Measurements from ENCODE around the gene OLFML3.
"Not testable (repeated sequence)": the region's sequence is repeated elsewhere in the genome, so short reads cannot be mapped to it uniquely, and the experiment has no call there.

Gene OLFML3

GRCh38 chr1:113942527-113942926, 36.7 kb upstream of the OLFML3 start:
- TF ChIP-seq CTCF (conservative IDR thresholded peaks at IDR 0.05; ENCODE audit: control insufficient read depth, insufficient read depth, low read depth, low read length) = no peak
- no peak overlapping the region for H3K4me3 ChIP-seq (ENCODE audit: control insufficient read depth, low read depth, low read length)
- no peak for DNase-seq (ENCODE audit: low read depth)

- DNase-seq (ENCODE audit: low read depth) = peak; percentile 56
- no peak for TF ChIP-seq CTCF (conservative IDR thresholded peaks at IDR 0.05; ENCODE audit: control insufficient read depth, insufficient read depth, low read depth, low read length)
- no peak overlapping the region for H3K4me3 ChIP-seq (ENCODE audit: control insufficient read depth, low read depth, low read length)
These were observed 36.1 kb upstream of the OLFML3 start for GRCh38 chr1:113943028-113943811.

- H3K4me3 ChIP-seq (ENCODE audit: control insufficient read depth, low read depth, low read length) = no peak overlapping the region
- DNase-seq (ENCODE audit: low read depth) = no peak
- no peak for TF ChIP-seq CTCF (conservative IDR thresholded peaks at IDR 0.05; ENCODE audit: control insufficient read depth, insufficient read depth, low read depth, low read length)
These were observed 33.9 kb upstream of the OLFML3 start for GRCh38 chr1:113945329-113945728.

GRCh38 chr1:113946112-113946511, 33.2 kb upstream of the OLFML3 start:
- DNase-seq (ENCODE audit: low read depth) = no peak
- no peak for TF ChIP-seq CTCF (conservative IDR thresholded peaks at IDR 0.05; ENCODE audit: control insufficient read depth, insufficient read depth, low read depth, low read length)
- H3K4me3 ChIP-seq (ENCODE audit: control insufficient read depth, low read depth, low read length) = no peak overlapping the region

- no peak overlapping the region for H3K4me3 ChIP-seq (ENCODE audit: control insufficient read depth, low read depth, low read length)
- TF ChIP-seq CTCF (conservative IDR thresholded peaks at IDR 0.05; ENCODE audit: control insufficient read depth, insufficient read depth, low read depth, low read length) = no peak
- no peak for DNase-seq (ENCODE audit: low read depth)
These were observed 32.4 kb upstream of the OLFML3 start for GRCh38 chr1:113946678-113947387.

GRCh38 chr1:113947388-113948107, 31.7 kb upstream of the OLFML3 start:
- DNase-seq (ENCODE audit: low read depth) = no peak
- H3K4me3 ChIP-seq (ENCODE audit: control insufficient read depth, low read depth, low read length) = no peak overlapping the region
- no peak for TF ChIP-seq CTCF (conservative IDR thresholded peaks at IDR 0.05; ENCODE audit: control insufficient read depth, insufficient read depth, low read depth, low read length)

GRCh38 chr1:113948151-113948550, 31.1 kb upstream of the OLFML3 start:
- DNase-seq (ENCODE audit: low read depth); H3K4me3 ChIP-seq (ENCODE audit: control insufficient read depth, low read depth, low read length): not testable (repeated sequence)

All from fibroblast of mammary gland (primary cell).